Lower leg skin (tissue), 3 donors: ENCODE measurements around the gene KLHL6.

Experiments
- POLR2A ChIP-seq, 2 donors: fragments of 450-650 bp; IDR thresholded peaks; one replicate each; pipeline ENCODE4 v1.6.1; 2016 to 2017; ENCODE audit warnings: antibody characterized with exemption in 2 of 2, mild to moderate bottlenecking in 1 of 2, moderate library complexity in 1 of 2
- TF ChIP-seq, protein P1 (sequence below), 3 donors: fragments of 450-650 bp; IDR thresholded peaks; one replicate each; pipeline ENCODE4 v1.5.1; 2016; ENCODE audit warnings: antibody characterized with exemption in 3 of 3, mild to moderate bottlenecking in 3 of 3, moderate library complexity in 2 of 3

GRCh38 chr3:183513046-183513706 is 42.3 kb downstream of the KLHL6 start:
- no peak for TF ChIP-seq POLR2A (IDR thresholded peaks at IDR 0.05)
- TF ChIP-seq, protein P1, sequence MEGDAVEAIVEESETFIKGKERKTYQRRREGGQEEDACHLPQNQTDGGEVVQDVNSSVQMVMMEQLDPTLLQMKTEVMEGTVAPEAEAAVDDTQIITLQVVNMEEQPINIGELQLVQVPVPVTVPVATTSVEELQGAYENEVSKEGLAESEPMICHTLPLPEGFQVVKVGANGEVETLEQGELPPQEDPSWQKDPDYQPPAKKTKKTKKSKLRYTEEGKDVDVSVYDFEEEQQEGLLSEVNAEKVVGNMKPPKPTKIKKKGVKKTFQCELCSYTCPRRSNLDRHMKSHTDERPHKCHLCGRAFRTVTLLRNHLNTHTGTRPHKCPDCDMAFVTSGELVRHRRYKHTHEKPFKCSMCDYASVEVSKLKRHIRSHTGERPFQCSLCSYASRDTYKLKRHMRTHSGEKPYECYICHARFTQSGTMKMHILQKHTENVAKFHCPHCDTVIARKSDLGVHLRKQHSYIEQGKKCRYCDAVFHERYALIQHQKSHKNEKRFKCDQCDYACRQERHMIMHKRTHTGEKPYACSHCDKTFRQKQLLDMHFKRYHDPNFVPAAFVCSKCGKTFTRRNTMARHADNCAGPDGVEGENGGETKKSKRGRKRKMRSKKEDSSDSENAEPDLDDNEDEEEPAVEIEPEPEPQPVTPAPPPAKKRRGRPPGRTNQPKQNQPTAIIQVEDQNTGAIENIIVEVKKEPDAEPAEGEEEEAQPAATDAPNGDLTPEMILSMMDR (IDR thresholded peaks at IDR 0.05): no peak
